B cell (primary cell): ENCODE measurements around the gene ZSWIM9. TPM values are rescaled to one million over a fixed set of nuclear protein-coding genes. Genes with fewer than 3 reads are reported as not detected.
A peak's percentile ranks its signal among the peaks of the same experiment; 100 is the strongest.

Experiments used
- ATAC-seq: fragments of 200-7000 bp; cut with Tn5 transposase; one replicate; pipeline ENCODE4 v1.10.0; 2021; ENCODE audit warnings: low read depth, mild to moderate bottlenecking, moderate number of reproducible peaks, moderate library complexity
- CTCF ChIA-PET: fragments of 350-600 bp; sonication (Branson Sonifier 250); formaldehyde crosslinking; loops from one replicate; lab custom pipeline; 2021; ENCODE audit warnings: antibody characterized with exemption, inconsistent platforms; lab: Charles Lee
- POLR2A ChIA-PET: fragments of 350-600 bp; sonication (Branson Sonifier 250); formaldehyde crosslinking; loops from one replicate; lab custom pipeline; 2021; ENCODE audit warnings: antibody characterized with exemption; lab: Charles Lee
- DNase-seq: peaks from one replicate; pipeline ENCODE4 v3.0.0; 2013
- H2AFZ ChIP-seq: 2 replicates; pipeline ENCODE4 v1.6.1; 2012; ENCODE audit warnings: mild to moderate bottlenecking, low read depth, low read length; ENCODE audit not compliant: insufficient read depth, poor library complexity, severe bottlenecking
- H3K27ac ChIP-seq, 2 donors: 1 replicate in 1 of 2; 2 replicates in 1 of 2; pipeline ENCODE4 v1.5.1; 2012 to 2013; ENCODE audit warnings: low read length in 2 of 2, mild to moderate bottlenecking in 2 of 2, moderate library complexity in 1 of 2
- H3K27me3 ChIP-seq, 4 experiments: fragments of 200-600 bp in 1 of 4; sonication (generic) in 1 of 4; replicated peaks in 1 of 4; 1 replicate in 2 of 4; 2 replicates in 2 of 4; pipeline versions ENCODE4 v1.6.1 to v1.7.0; 2013 to 2016; ENCODE audit warnings: low read length in 3 of 4, mild to moderate bottlenecking in 2 of 4, mixed read lengths in 1 of 4, moderate library complexity in 1 of 4; ENCODE audit not compliant: insufficient read depth in 4 of 4, control insufficient read depth in 3 of 4; ENCODE audit errors: control extremely low read depth in 1 of 4
- H3K36me3 ChIP-seq, 2 experiments: replicated peaks in 1 of 2; 1 replicate in 1 of 2; 2 replicates in 1 of 2; pipeline versions ENCODE4 v1.6.1 to v1.7.1; 2013; ENCODE audit warnings: low read length in 1 of 2; ENCODE audit not compliant: insufficient read depth in 2 of 2, control insufficient read depth in 1 of 2; ENCODE audit errors: control extremely low read depth in 1 of 2, extremely low read depth in 1 of 2
- H3K4me1 ChIP-seq, 2 donors: fragments of 200-600 bp in 1 of 2; sonication (generic) in 1 of 2; 1 replicate in 1 of 2; 2 replicates in 1 of 2; pipeline versions ENCODE4 v1.5.1 to v1.6.1; 2013 to 2017; ENCODE audit warnings: low read length in 2 of 2; ENCODE audit not compliant: control insufficient read depth in 2 of 2, insufficient read depth in 2 of 2
- H3K4me2 ChIP-seq: replicated peaks from 2 replicates; pipeline ENCODE3; 2012; ENCODE audit warnings: mild to moderate bottlenecking, low read depth, low read length; ENCODE audit not compliant: poor library complexity, severe bottlenecking
- H3K4me3 ChIP-seq, 5 experiments: fragments of 200-600 bp in 1 of 5; sonication (generic) in 1 of 5; 1 replicate in 3 of 5; 2 replicates in 2 of 5; pipeline versions ENCODE4 v1.5.1 to v1.7.0; 2011 to 2016; ENCODE audit warnings: low read length in 4 of 5, mild to moderate bottlenecking in 4 of 5, low read depth in 2 of 5, control low read depth in 1 of 5, moderate library complexity in 1 of 5; ENCODE audit not compliant: insufficient read depth in 1 of 5; ENCODE audit errors: control extremely low read depth in 1 of 5, extremely low read depth in 1 of 5
- H3K79me2 ChIP-seq: fragments of 200-600 bp; sonication (generic); one replicate; pipeline ENCODE4 v1.6.0; 2016; ENCODE audit warnings: low read length; ENCODE audit not compliant: control insufficient read depth, insufficient read depth
- H3K9ac ChIP-seq: fragments of 200-600 bp; sonication (generic); 2 replicates; pipeline ENCODE4 v1.6.1; 2017; ENCODE audit warnings: mild to moderate bottlenecking, low read length, moderate library complexity
- H3K9me3 ChIP-seq, 3 donors: one replicate each; pipeline versions ENCODE4 v1.6.1 to v1.7.1; 2013; ENCODE audit warnings: low read length in 2 of 3; ENCODE audit not compliant: control insufficient read depth in 2 of 3, insufficient read depth in 1 of 3; ENCODE audit errors: control extremely low read depth in 1 of 3
- H4K20me1 ChIP-seq: 2 replicates; pipeline ENCODE4 v1.6.0; 2012; ENCODE audit warnings: mild to moderate bottlenecking, low read length; ENCODE audit not compliant: insufficient read depth, control insufficient read depth, poor library complexity, severe bottlenecking
- H3K27ac Mint-ChIP-seq: one replicate; pipeline ENCODE4 v1.8.0; 2021; ENCODE audit warnings: mixed read lengths
- H3K27me3 Mint-ChIP-seq: one replicate; pipeline ENCODE4 v1.8.0; 2021; ENCODE audit warnings: mixed read lengths
- H3K4me1 Mint-ChIP-seq: one replicate; pipeline ENCODE4 v1.8.0; 2021; ENCODE audit warnings: mixed read lengths
- H3K4me3 Mint-ChIP-seq: one replicate; pipeline ENCODE4 v1.8.0; 2021; ENCODE audit warnings: mixed read lengths
- H3K9me3 Mint-ChIP-seq: one replicate; pipeline ENCODE4 v1.8.0; 2022; ENCODE audit warnings: mixed read lengths; ENCODE audit not compliant: insufficient read depth
- EZH2 ChIP-seq: IDR thresholded peaks from 2 replicates; pipeline ENCODE4 v1.6.1; 2012; ENCODE audit warnings: borderline replicate concordance, low read depth, mild to moderate bottlenecking, moderate library complexity, low read length; ENCODE audit not compliant: insufficient read depth, poor library complexity, severe bottlenecking
- WGBS: methylation state at CpG from one replicate; pipeline ENCODE4 v1.1.5; 2013; ENCODE audit warnings: missing lambda C conversion rate; ENCODE audit not compliant: insufficient coverage; 5-methylcytosine and 5-hydroxymethylcytosine counted together
- intact Hi-C: fragments of 100-400 bp; cut with micrococcal nuclease; formaldehyde crosslinking; loops from one replicate; pipeline ENCODE4 v1.10.0; 2022
- polyA plus RNA-seq: library from polyadenylated mRNA; depleted of rRNA; stranded (reverse); fragments of >200 nt; gene quantifications from 2 replicates; pipeline ENCODE4 v1.2.3, GENCODE V29; 2012
- total RNA-seq, 2 donors: library from RNA; stranded (reverse); fragments of 120-200 nt in 1 of 2; gene quantifications; 1 replicate in 1 of 2; 2 replicates in 1 of 2; pipeline versions ENCODE4 v1.2.3 to v1.2.4, GENCODE V29; 2013 to 2022
- TF ChIP-seq, protein P1 (sequence below): fragments of 200-600 bp; IDR thresholded peaks from one replicate; pipeline ENCODE4 v1.8.0; 2022; ENCODE audit warnings: antibody characterized with exemption, mild to moderate bottlenecking

The ZSWIM9 gene
- total and polyA plus RNA-seq, 2 donors (not counting 1 experiment from before 2014, with no cell fraction given), result 1.7 to 15.7 TPM

GRCh38 chr19:48149430-48149829 lies 21.1 kb upstream of the ZSWIM9 start:
- Histone ChIP-seq H3K36me3 (peaks cover 0 to 32% of the 10 kb centered on the region in 2 experiments), H3K4me1 (no peaks in the 10 kb centered on the region), H3K9me3 (no peaks in the 10 kb centered on the region), H3K9ac (no peak overlapping the region), H3K4me3 (no peak overlapping the region), H4K20me1 (no peaks in the 10 kb centered on the region), H3K4me2 (no peak overlapping the region), H2AFZ (no peak overlapping the region), H3K27ac (no peak overlapping the region), H3K27me3 (no peaks in the 10 kb centered on the region), H3K79me2 (no peaks in the 10 kb centered on the region)
- no peak overlapping the region for H3K27ac Mint-ChIP-seq
- no peaks in the 10 kb centered on the region for H3K4me1 Mint-ChIP-seq
- no peak for ATAC-seq
- 91% methylated on average over 6 of the region's 6 CpGs for WGBS
- no peak overlapping the region for H3K4me3 Mint-ChIP-seq
- TF ChIP-seq, protein P1, sequence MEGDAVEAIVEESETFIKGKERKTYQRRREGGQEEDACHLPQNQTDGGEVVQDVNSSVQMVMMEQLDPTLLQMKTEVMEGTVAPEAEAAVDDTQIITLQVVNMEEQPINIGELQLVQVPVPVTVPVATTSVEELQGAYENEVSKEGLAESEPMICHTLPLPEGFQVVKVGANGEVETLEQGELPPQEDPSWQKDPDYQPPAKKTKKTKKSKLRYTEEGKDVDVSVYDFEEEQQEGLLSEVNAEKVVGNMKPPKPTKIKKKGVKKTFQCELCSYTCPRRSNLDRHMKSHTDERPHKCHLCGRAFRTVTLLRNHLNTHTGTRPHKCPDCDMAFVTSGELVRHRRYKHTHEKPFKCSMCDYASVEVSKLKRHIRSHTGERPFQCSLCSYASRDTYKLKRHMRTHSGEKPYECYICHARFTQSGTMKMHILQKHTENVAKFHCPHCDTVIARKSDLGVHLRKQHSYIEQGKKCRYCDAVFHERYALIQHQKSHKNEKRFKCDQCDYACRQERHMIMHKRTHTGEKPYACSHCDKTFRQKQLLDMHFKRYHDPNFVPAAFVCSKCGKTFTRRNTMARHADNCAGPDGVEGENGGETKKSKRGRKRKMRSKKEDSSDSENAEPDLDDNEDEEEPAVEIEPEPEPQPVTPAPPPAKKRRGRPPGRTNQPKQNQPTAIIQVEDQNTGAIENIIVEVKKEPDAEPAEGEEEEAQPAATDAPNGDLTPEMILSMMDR, result no peak
- TF ChIP-seq EZH2, result no peak
- CTCF ChIA-PET, result interaction anchor here (1.1 to 7.7 kb wide), 4 partner anchors 41 to 186 kb away, joined by 4 to 113 read pairs (median 6); partner anchors contain the start of gene PLA2G4C
- no peak for DNase-seq
- H3K9me3 Mint-ChIP-seq, result no peaks in the 10 kb centered on the region
- intact Hi-C loops, result no loop called here
- no peaks in the 10 kb centered on the region for H3K27me3 Mint-ChIP-seq
- POLR2A ChIA-PET, result no interaction called here

DNA sequence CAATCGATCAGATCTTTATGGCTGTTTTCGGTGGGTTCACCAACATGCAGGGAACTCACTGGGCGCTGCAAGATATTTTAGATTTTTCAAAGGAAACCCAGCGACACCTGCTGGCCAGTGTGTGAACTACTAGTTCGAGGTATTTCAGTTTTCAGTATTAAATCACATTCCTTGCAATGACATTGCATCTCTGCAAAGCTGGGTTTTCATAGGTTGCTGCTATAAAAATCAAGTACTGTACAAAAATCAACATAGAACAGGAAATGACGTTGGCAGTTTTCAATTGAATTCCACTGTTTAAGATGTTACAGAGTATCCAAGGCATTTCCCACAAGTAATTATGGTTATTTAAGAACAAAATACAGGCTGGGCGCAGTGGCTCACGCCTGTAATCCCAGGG lies 17.9 kb upstream of the ZSWIM9 start:
- Histone ChIP-seq H4K20me1 (no peaks in the 10 kb centered on the region), H3K27me3 (no peaks in the 10 kb centered on the region), H3K9me3 (no peaks in the 10 kb centered on the region), H3K36me3 (peaks cover 4 to 27% of the 10 kb centered on the region in 2 experiments), H3K4me1 (no peaks in the 10 kb centered on the region), H3K79me2 (no peaks in the 10 kb centered on the region), H3K4me2 (no peak overlapping the region), H3K9ac (no peak overlapping the region), H3K4me3 (no peak overlapping the region), H3K27ac (no peak overlapping the region), H2AFZ (no peak overlapping the region)
- Mint-ChIP-seq H3K9me3 (no peaks in the 10 kb centered on the region), H3K27me3 (no peaks in the 10 kb centered on the region), H3K4me3 (no peak overlapping the region), H3K4me1 (no peaks in the 10 kb centered on the region), H3K27ac (no peak overlapping the region)
- no peak for TF ChIP-seq EZH2
- TF ChIP-seq, protein P1, result peak; percentile 92
- 68% methylated on average over 5 of the region's 8 CpGs for WGBS
- POLR2A ChIA-PET, result no interaction called here
- CTCF ChIA-PET, result interaction anchor here (0.5 to 7.7 kb wide), 18 partner anchors 8 to 190 kb away, joined by 3 to 113 read pairs (median 4); partner anchors contain the start of genes CARD8 and PLA2G4C
- peak; percentile 75 for DNase-seq
- ATAC-seq, result peak; percentile 54
- intact Hi-C loops, result loop anchor here (2.0 kb wide), 1 partner anchor 42 kb away; no protein-coding TSS in a partner anchor
